ENCODE measurements around the gene NPAS2.

The NPAS2 gene

GRCh38 chr2:100870652-100871531 is 51.0 kb downstream of the NPAS2 start:
- no peak overlapping the region for H3K4me3 ChIP-seq (ENCODE audit: severe bottlenecking)
- H3K36me3 ChIP-seq (ENCODE audit: low read depth): peaks cover 4% of the 10 kb centered on the region
- peaks cover 3% of the 10 kb centered on the region for H3K4me1 ChIP-seq (ENCODE audit: insufficient read depth, poor library complexity, severe bottlenecking)
- DNase-seq (ENCODE audit: low spot score) (no peak), ATAC-seq (ENCODE audit: low read depth) (no peak)
- H3K9me3 ChIP-seq (ENCODE audit: severe bottlenecking): peaks cover 13% of the 10 kb centered on the region
- H3K27me3 ChIP-seq (ENCODE audit: insufficient read depth, poor library complexity, severe bottlenecking): no peaks in the 10 kb centered on the region
- peak; percentile 40 for TF ChIP-seq CTCF (IDR thresholded peaks at IDR 0.05; ENCODE audit: poor library complexity, severe bottlenecking)
- no peak overlapping the region for H3K27ac ChIP-seq (ENCODE audit: poor library complexity, severe bottlenecking)

GRCh38 chr2:100875516-100876230 is 55.7 kb downstream of the NPAS2 start:
- Histone ChIP-seq H3K27ac (ENCODE audit: poor library complexity, severe bottlenecking) (no peak overlapping the region), H3K27me3 (ENCODE audit: insufficient read depth, poor library complexity, severe bottlenecking) (no peaks in the 10 kb centered on the region), H3K36me3 (ENCODE audit: low read depth) (peaks cover 3% of the 10 kb centered on the region; the same call in 1 of the 2 replicates), H3K9me3 (ENCODE audit: severe bottlenecking) (no peaks in the 10 kb centered on the region), H3K4me1 (ENCODE audit: insufficient read depth, poor library complexity, severe bottlenecking) (peaks cover 5% of the 10 kb centered on the region), H3K4me3 (ENCODE audit: severe bottlenecking) (no peak overlapping the region)
- no peak for ATAC-seq (ENCODE audit: low read depth)
- TF ChIP-seq CTCF (IDR thresholded peaks at IDR 0.05; ENCODE audit: poor library complexity, severe bottlenecking): no peak
- DNase-seq (ENCODE audit: low spot score): no peak

- H3K27me3 ChIP-seq (ENCODE audit: insufficient read depth, poor library complexity, severe bottlenecking): no peaks in the 10 kb centered on the region
- no peak overlapping the region for H3K27ac ChIP-seq (ENCODE audit: poor library complexity, severe bottlenecking)
- no peak overlapping the region for H3K4me3 ChIP-seq (ENCODE audit: severe bottlenecking)
- no peaks in the 10 kb centered on the region for H3K9me3 ChIP-seq (ENCODE audit: severe bottlenecking)
- peaks cover 5% of the 10 kb centered on the region for H3K4me1 ChIP-seq (ENCODE audit: insufficient read depth, poor library complexity, severe bottlenecking)
- DNase-seq (ENCODE audit: low spot score): no peak
- TF ChIP-seq CTCF (IDR thresholded peaks at IDR 0.05; ENCODE audit: poor library complexity, severe bottlenecking): no peak
- peaks cover 3% of the 10 kb centered on the region; the same call in 1 of the 2 replicates for H3K36me3 ChIP-seq (ENCODE audit: low read depth)
- ATAC-seq (ENCODE audit: low read depth): no peak
Measured at GRCh38 chr2:100876231-100876860, 56.4 kb downstream of the NPAS2 start.

GRCh38 chr2:100877555-100877954 is 57.6 kb downstream of the NPAS2 start:
- H3K4me3 ChIP-seq (ENCODE audit: severe bottlenecking): no peak overlapping the region
- ATAC-seq (ENCODE audit: low read depth) (peak; percentile 62; the same call in 2 of the 3 replicates), DNase-seq (ENCODE audit: low spot score) (no peak)
- peaks cover 6% of the 10 kb centered on the region for H3K4me1 ChIP-seq (ENCODE audit: insufficient read depth, poor library complexity, severe bottlenecking)
- H3K36me3 ChIP-seq (ENCODE audit: low read depth): peaks cover 3% of the 10 kb centered on the region; the same call in 1 of the 2 replicates
- H3K27me3 ChIP-seq (ENCODE audit: insufficient read depth, poor library complexity, severe bottlenecking): no peaks in the 10 kb centered on the region
- H3K27ac ChIP-seq (ENCODE audit: poor library complexity, severe bottlenecking): no peak overlapping the region
- no peak for TF ChIP-seq CTCF (IDR thresholded peaks at IDR 0.05; ENCODE audit: poor library complexity, severe bottlenecking)
- H3K9me3 ChIP-seq (ENCODE audit: severe bottlenecking): no peaks in the 10 kb centered on the region
